NCI-H2029 treated with DMSO at 0.1 percent for 48 hours (cell line): Measurements from ENCODE around the gene KRT36.

Experiments used
- DNase-seq: peaks from one replicate; lab custom pipeline; 2025; lab: John Stamatoyannopoulos, UW

The KRT36 gene

DNA sequence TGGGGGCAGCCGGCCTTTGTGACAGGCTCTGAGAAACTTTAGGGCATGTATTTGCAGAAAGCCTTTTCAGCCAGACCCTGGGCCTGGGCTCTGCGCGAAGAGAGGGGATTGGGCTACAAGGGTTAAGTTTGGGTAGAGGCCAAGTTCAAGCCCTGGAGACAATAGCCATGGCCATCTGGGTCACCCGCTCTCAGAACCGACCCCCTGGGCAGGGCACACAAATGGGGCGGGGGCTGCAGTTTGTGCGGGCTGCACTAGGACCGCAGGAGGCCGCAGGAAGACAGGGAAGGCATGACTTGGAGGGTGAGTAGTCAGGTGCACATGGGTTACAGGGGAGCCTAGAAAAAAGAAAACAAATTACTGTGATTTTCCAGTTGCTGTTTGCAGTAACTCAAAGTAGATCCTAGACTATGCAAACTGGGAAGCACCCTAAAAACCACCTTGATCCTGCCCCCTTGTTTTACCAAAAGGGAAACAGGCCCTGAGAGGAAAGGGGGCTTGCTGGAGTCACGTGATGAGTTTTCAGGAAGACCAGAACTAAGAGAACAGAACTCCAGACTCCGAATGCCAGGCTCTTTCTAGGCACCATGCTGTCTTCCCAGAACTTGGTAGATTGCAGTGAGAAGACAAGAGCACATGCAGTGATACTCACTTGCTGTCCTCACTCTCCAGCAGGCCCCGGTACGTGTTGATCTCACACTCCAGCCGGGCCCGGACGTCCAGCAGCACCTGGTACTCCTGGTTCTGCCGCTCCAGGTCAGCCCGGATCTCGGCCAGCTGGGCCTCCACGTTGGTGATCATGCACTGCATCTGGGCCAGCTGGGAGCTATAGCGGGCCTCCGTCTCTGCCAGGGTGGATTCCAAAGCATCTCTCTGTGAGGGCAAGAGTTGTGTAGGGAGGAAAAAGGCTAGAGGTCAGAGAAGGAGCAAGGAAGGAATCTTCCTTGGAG, 12.6 kb downstream of the KRT36 start:
- DNase-seq = no peak

DNA sequence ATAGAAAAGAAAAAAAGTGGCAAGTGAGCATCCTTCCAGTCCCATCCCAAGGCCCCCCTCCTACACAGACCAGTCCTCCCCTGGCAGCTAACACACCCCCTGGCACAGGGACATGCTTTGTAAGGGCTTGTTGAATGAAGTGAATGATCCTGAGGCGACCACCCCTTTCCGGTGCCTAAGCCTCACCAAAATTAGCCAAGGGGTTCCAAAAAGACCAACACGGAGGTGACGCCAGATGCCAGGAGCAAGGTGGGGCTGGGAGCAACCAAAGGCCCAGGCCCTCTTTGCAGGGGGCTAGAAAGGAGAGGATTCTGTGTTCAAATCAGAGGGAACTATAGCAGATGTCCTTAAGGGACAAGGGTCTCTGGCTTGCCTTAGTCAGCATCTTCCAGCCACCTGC, 14.3 kb downstream of the KRT36 start:
- no peak for DNase-seq

DNA sequence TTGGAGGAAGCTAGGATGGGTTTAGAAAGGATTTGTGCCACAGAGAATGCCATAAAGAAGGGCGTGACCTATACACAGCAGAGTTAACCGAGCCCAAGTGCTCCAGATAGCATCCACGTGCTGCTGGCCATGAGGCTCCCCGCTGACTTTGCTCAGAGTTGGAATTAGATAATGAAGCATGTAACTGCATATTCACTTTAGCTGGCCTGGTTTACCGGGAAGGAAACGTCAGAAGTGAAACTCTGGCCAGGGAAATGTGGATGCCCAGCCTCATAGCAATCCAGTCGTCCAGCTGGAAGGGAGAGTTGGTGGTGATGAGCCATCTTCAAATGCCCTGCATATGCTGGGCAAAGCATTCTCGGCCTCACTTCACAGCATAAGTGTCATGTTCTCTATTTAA, 14.8 kb downstream of the KRT36 start:
- no peak for DNase-seq

DNA sequence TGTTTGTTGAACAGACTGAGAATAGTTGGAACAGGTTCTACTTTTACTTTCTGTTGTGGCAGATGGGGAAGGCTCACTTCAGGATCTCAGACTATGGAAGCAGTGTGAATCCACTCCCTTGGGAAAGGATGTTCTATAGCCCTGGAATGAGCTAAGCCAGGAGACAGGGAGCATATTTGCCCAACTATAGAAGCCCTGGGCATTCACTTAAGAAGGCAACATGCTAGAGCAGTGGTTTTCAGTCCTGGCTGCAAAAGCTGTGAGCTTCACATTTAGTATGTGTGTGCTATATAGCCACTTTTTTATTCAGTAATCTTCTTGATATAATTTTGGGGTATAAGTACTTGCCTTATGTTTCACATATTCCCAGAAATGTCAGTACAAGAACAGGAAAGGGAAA, 21.4 kb downstream of the KRT36 start:
- no peak for DNase-seq

DNA sequence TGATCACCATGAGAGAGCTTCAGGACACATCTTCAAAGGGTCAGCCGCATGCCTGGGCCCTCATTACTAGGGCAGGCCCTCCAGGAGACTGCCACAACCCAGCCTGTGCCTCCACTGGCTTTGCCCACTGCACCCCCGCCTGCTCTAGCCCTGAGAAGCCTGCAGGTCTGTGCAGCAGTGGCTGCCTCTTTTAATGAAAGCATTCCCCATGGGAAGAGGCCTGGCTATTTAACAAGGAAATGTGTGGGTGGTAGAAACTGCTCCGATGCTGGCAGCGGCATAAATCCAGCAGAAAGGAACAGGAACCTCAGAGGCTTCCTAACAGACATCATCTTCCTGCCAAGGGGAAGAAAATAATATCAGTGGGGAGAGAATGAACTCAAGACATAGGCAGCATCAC, 22.1 kb downstream of the KRT36 start:
- no peak for DNase-seq

DNA sequence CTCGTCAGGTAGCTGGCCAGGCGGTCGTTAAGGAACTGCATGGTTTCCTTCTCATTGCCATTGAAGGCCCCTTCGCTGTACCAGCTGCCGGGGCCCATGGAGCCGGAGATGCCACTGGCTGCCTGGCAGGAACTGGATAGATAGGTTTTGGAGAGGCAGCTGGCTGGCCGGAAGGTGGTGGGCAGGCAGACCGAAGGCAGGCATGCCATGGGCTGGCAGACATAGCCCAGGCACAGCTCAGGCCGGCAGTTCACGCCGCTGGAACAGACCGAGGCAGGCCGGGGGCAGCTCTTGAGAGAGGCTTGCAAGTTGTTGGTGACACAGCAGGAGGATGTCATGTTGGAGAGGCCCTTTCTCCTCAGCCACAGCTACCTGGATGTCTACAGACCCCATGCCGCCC, 22.7 kb downstream of the KRT36 start, which contains the start of gene KRT32:
TSS of gene KRT32 (minus strand) at position 399 of the 400 bp plus-strand sequence. CDS start at position 338, 61 bp downstream.
- DNase-seq = no peak

DNA sequence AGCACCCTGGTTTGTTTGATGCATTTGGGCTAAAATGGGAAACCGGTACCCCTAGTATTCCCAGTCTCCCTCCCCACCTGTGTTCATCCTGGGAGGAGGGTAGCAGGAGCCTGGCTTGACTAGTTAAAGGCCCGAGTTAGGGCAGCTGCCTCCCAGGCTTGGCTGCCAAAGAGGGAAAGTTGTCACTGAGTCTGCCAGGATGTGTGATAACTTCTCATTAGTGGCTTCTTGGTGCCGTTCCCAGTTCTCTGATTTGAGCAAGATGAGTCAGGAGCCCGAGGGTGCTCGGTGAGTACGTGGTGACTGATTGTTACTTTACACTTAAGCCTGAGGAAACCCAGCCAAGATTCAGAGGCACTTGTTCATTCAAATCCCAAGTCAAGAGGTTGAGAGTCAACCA, 25.0 kb downstream of the KRT36 start:
- no peak for DNase-seq

DNA sequence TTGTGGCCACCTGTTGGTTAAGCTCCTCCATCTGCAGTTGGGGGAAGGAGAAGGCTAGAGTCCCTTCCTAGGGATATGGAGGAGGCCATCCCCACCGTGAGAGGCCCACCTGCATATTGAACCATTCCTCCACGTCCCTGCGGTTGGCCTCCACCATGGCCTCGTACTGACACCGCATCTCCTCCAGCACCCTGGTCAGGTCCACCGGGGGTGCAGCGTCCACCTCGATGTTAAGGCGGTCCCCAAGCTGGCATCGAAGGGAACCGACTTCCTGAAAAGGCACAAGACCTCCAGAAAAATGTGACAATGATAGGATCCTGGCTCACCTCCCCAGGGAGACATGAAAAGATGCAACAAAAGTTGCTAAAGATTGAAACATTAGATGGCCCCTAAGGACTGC, 25.5 kb downstream of the KRT36 start:
- no peak for DNase-seq

DNA sequence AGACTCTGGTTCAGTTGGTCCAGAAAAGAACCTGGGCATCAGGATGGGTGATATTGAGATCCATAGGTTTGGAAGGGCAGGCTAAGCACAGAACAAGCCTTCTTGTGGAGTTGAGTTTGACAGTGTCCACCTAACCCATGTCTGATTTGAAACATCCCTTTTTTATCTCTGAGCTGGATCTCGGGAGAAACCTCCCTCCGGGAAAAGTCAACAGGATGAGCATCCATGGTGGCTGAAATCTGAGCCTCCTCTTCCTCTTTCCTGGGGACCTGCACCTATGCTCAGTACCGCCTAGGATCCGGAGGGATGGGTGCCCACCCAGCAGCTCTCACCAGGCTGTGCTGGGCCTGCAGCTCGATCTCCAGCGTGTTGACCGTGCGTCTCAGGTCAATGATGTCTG, 26.0 kb downstream of the KRT36 start:
- DNase-seq = no peak

DNA sequence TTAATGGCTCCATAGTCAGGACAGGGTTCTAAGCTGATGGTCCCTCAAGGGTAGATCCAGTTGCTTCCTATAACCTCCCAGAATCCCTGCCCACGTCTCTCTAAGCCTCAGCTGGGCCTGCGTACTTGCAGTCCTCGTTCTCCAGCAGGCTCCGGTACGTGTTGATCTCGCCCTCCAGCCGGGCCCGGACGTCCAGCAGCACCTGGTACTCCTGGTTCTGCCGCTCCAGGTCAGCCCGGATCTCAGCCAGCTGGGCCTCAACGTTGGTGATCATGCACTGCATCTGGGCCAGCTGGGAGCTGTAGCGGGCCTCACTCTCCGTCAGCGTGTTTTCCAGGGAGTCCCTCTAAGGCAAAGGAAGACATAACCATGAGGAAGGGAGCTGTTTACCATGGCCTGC, 27.0 kb downstream of the KRT36 start:
- DNase-seq = no peak

DNA sequence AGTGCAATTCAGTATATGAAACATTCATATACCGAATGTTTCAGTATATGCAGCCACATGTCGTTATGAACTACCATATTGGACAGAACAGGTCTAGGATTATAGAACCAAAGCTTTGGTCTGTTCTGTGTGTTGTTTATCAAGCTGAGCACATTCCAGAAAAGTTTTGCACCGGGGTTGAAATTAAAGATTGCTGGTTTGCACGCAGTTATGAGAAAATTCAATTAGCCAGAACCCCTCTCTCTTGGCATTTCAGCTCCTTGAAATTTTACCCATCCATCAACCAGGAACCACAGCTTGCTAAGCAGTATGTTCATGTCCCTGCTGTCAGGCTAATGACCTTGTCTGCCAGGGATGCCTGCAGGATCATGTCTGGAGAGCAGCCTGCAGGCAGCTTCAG, 32.0 kb downstream of the KRT36 start:
- DNase-seq = no peak

DNA sequence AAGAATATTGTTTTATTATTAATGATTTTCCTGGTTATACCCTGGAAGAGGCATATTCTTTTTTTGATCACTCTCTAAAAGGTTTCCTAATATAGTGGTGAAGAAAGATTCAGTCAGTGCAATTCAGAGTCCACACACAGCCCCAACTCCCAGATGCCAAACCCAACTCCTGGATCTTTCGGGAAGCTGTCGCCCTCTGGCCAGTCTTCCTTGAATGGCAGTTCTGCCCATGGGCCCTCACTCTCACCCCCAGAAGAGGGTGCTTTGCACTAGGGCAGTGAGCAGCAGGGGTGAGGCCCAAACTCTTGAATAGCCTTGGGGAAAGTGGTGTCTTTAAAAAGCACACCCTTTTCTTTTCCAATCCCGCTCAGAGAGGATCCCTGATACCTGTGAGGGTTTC, 33.5 kb downstream of the KRT36 start:
- no peak for DNase-seq

DNA sequence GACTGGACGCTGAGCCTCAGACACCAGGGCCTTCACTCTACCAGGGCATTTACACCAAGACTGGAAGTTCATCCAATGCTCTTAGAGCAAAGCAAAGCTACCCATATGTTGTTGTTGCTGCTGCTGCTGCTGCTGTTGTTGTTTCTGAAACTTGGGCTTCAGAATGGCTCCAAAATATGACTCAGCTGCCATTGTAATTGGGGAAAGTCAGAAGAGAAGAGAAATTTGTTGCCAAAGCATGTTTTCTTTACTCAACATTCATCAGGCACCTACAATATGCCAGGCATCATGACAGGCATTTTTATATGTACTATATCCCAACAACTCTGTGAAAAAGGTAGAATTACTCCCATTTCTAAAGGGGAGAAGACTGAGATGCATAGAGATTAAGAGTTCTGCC, 34.5 kb downstream of the KRT36 start:
- no peak for DNase-seq

DNA sequence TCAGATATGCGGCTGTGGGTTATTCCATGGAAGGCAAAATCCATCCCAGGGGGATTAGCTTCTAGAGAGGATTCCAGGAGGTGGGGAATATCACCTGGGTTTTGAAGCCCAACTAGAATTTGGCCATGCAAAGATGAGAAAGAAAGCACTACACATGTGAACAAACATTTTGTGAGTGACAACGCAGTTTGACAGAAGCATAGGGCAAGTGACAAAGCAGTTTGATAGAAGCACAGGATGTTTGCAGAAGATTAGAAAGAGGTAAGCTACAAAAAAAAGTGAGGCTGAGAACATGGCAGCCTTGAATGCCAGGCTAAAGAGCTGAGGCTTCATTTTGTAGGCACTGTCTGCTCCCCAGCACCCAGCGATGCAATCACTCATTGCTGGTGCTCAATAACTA, 36.6 kb downstream of the KRT36 start:
- no peak for DNase-seq

DNA sequence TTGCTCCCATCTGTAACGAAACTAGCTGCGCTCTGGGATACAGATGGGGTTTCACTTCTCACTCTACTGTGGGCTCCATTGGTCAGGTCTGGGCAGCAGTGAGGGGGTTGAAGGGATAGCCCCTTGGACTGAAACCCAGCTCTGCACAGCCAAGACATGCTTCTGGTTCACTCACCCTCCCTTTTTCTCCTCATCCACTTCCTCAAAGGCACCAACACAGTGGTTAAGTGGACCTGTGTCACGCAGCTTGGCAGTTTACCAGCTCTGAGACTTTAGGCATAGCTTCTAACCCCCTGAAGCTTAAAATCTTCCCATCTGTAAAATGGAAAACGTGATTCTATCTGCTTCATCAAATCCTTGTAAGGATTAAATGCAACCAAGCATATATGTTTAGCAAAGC, 37.4 kb downstream of the KRT36 start:
- no peak for DNase-seq

DNA sequence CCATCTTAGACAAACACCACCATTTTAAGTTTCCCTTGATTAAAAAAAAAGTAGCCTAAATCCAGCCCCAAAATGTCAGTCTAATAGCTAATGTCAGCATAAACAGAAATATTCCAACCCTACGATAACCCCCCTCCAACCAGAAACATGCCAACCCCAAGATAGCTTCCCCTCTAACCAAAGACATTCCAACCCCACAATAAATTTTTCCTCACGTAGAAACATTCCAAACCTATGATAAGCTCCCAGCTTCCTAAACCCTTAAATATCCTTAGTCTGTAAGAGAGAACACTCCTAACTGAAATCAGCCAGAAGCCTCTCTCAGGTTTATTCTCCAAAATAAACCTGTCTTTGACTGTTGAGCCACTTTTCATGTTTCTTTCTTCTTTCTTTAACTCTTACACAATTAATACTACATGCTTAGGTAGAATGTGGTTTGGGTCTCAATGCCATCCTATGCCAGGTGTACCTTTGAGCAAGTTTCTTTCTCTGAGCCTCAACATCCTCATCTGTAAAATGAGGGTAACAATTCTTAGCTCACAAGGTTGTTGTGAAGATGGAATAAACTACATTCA, 38.5 kb downstream of the KRT36 start:
- DNase-seq = no peak

DNA sequence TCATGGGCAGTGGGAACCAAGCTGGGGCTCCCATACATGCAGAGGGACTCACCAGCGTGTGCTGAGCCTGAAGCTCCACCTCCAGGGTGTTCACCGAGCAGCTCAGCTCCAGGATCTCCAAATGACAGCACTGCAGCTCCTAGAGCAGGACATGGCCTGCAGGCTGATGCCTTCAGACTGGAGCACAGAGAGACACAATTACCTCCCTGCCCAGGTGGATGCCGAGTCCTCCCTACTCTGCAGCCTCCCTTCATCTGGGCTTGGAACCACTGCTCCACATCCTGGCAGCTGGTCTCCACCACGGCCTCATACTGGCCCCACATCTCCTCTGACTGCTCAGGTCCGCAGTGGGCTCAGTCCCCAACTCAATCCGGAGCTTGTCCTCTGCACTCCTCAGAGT, 40.7 kb downstream of the KRT36 start:
- no peak for DNase-seq

DNA sequence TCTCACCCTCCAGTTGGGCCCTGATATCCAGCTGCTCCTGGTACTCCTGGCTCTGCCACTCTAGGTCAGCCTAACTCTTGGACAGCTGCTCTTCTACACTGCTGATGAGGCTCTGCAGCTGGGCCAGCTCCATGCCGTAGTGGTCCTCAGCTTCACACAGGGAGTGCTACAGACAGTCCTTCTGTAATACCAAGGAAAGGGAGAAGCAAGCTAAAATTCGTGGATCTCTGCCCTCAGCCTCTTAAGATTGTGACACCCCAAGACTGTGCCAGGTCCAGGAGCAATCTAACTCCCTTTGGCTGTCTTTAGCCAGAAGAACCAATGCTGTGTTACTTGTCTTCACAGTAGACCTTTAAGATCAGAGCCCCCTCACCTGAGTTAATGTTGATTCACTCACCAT, 41.2 kb downstream of the KRT36 start:
- no peak for DNase-seq

DNA sequence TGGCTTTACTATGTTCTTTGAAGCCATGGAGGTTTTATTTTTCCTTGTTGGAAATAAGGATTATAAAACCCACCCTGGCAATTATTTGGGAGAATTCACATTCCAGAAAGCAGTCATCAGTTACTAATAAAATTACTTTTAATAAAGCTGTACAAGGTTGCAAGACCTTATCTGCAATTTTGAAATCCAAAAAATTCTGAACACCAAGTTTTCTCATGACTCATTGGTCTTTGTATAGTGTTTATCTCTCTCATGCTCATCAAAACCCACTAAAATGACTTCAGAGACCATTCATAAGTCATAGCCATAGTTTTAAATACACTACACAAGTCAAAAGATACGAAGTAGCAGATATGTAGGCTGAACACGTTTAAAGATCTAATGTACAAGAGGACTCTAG, 42.9 kb downstream of the KRT36 start:
- no peak for DNase-seq

DNA sequence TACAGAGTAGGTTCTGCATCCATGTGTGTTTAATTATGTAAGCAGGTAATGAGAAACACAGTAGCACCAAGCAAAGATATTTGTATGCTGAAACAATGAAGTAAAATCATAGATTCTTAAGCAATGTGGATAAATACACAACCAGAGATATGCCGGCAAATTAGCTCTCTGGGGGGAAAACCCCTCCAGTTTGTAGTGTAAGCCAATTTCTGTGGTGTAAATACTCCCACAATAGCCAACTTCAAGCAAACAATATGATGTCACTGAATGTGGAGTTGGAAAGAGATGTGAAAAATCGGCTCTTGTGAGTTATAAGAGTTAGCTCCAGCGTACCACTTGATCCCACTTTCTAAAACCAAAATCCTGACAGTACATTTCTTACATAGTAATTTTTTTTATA, 45.1 kb downstream of the KRT36 start:
- no peak for DNase-seq

DNA sequence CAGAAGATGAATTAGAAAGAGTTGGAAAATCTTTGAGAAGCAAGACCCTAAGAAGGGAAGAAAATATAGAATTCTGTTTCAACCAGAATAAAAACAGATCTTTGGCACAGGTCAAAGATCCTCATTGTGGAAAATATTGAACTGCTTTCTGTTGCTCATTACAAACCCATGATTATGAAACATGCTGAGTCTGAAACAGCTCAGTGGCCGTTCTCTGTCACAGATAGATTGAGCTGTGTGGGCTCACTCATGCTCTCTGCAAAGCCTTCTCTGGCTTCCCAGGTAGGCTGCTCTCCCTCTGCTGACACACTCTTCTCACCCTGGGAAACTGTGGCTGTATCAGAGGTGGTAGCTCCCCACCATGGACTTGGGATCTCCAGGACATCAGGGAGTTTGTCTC, 45.5 kb downstream of the KRT36 start:
- DNase-seq = no peak

DNA sequence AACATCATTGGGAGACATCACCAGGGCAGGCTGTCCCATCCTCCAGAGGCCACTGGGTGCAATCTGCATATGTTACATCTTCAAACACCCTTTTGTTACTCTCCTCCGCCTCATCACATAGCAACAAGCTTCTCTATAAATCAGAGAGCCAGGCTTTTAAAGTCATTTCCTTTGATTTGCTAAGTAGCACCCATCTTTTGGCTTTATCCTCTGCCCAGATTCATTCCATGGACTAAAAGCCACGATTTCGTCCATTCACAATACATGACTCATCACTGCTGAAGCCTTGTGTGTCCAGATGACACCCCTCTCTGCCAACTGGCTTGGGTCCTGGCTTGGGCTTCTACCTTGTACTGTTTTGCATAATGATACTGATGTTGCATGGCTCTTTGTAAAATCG, 47.0 kb downstream of the KRT36 start:
- no peak for DNase-seq

DNA sequence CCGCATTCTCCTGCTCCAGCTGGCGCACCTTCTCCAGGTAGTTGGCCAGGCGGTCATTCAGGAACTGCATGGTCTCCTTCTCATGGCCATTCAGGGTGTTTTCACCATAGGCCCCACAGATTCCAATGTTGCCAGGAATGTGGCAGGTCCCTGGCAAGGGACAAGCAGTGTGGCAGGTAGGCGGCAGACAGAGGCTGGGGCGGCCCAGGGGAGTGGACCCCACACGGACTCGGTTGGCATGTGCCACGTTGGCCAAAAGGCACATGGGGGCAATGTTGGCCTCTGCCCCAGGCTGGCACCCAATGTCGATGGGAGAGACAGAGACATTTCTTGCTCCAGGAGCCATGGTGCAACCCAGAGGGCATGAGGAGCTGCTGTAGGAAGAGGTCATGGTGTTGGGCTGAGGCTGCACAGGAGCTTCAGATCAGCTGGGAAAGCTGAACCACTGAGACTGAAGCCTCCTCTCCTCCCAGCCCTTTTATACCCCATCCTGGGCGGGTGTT, 49.1 kb downstream of the KRT36 start, which contains the start of gene KRT38:
TSS of gene KRT38 (minus strand) at position 453 of the 503 bp plus-strand sequence. CDS start at position 391, 62 bp downstream.
- no peak for DNase-seq
